HepG2 (cell line): Measurements from ENCODE around the gene THUMPD1.

Experiments used
- CBFB ChIP-seq: sonication (generic); formaldehyde crosslinking; IDR thresholded peaks from 2 replicates; pipeline ENCODE4 v1.4.0; 2020; ENCODE audit warnings: missing genetic modification reagents
- CTCF ChIP-seq: sonication (generic); formaldehyde crosslinking; IDR thresholded peaks from 2 replicates; pipeline ENCODE4 v1.5.0; 2020; ENCODE audit warnings: mild to moderate bottlenecking, missing genetic modification reagents, moderate library complexity
- E2F1 ChIP-seq: sonication (generic); formaldehyde crosslinking; IDR thresholded peaks from 2 replicates; pipeline ENCODE4 v1.5.0; 2020; ENCODE audit warnings: missing genetic modification reagents
- JUN ChIP-seq: sonication (generic); formaldehyde crosslinking; IDR thresholded peaks from 2 replicates; pipeline ENCODE4 v1.4.0; 2020; ENCODE audit warnings: mild to moderate bottlenecking, missing genetic modification reagents
- KLF16 ChIP-seq, 2 experiments: sonication (generic) in 1 of 2; formaldehyde crosslinking in 1 of 2; IDR thresholded peaks; 2 replicates each; pipeline versions ENCODE4 v1.6.1 to v1.8.0; 2016 to 2023; ENCODE audit warnings: missing genetic modification reagents in 2 of 2, missing compliant biosample characterization in 1 of 2
- NR1H2 ChIP-seq: sonication (generic); formaldehyde crosslinking; IDR thresholded peaks from 2 replicates; pipeline ENCODE4 v1.8.1; 2022; ENCODE audit warnings: low read depth, missing genetic modification reagents, borderline replicate concordance
- TARDBP ChIP-seq: sonication (generic); formaldehyde crosslinking; IDR thresholded peaks from 2 replicates; pipeline ENCODE4 v1.8.0; 2022; ENCODE audit warnings: mild to moderate bottlenecking, missing genetic modification reagents
- TBL1XR1 ChIP-seq: fragments of 150-350 bp; IDR thresholded peaks from 2 replicates; pipeline ENCODE4 v1.6.1; 2014; ENCODE audit warnings: borderline replicate concordance, low read length; ENCODE audit not compliant: partially characterized antibody

- TF ChIP-seq NR1H2 (CRISPR knock-in tag) (no peak), CTCF (CRISPR knock-in tag) (no peak), CBFB (CRISPR knock-in tag) (no peak), KLF16 (CRISPR knock-in tag; IDR thresholded peaks at IDR 0.05) (no peak), TARDBP (CRISPR knock-in tag) (no peak), JUN (no peak), E2F1 (CRISPR knock-in tag) (no peak), TBL1XR1 (no peak)
These were observed 24.1 kb upstream of the THUMPD1 start for GRCh38 chr16:20765732-20766131.
